Measurements from ENCODE around the gene KCNIP2. TPM values are rescaled to one million over a fixed set of nuclear protein-coding genes. Genes with fewer than 3 reads are reported as not detected.
A peak's percentile ranks its signal among the peaks of the same experiment; 100 is the strongest.

The KCNIP2 gene
- total and polyA plus RNA-seq, 2 of the 13 experiments (the other 11 are each of a cell fraction or from before 2014, with no cell fraction given) = 0.42 to 0.70 TPM

GRCh38 chr10:101818119-101818871 lies 25.3 kb downstream of the KCNIP2 start, which contains the start of gene OGA (continued):
- TF ChIP-seq ZFY (CRISPR knock-in tag; IDR thresholded peaks at IDR 0.05) = no peak; the same call in 1 of the 2 replicates
- peak; percentile 97 for TF ChIP-seq MAZ (IDR thresholded peaks at IDR 0.05; ENCODE audit: borderline replicate concordance, low read depth, low read length)
- TF ChIP-seq MAZ (CRISPR knock-in tag; IDR thresholded peaks at IDR 0.05; ENCODE audit: low read depth) = peak; percentile 83
- TF ChIP-seq KMT2B (CRISPR knock-in tag; IDR thresholded peaks at IDR 0.05) = no peak
- TF ChIP-seq REXO4 (CRISPR knock-in tag; IDR thresholded peaks at IDR 0.05; ENCODE audit: borderline replicate concordance) = no peak
- TF ChIP-seq ZNF724P (CRISPR knock-in tag; IDR thresholded peaks at IDR 0.05; ENCODE audit: borderline replicate concordance) = no peak
- TF ChIP-seq SP5 (CRISPR knock-in tag; IDR thresholded peaks at IDR 0.05; ENCODE audit: borderline replicate concordance, low read depth) = peak; percentile 84
- no peak for TF ChIP-seq MLLT10 (CRISPR knock-in tag; IDR thresholded peaks at IDR 0.05)
- 0 out of 2 replicates have a peak, but pooled peaks have one; percentile 20 for TF ChIP-seq ZNF800 (CRISPR knock-in tag; IDR thresholded peaks at IDR 0.05)
- TF ChIP-seq YY1 (IDR thresholded peaks at IDR 0.05; ENCODE audit: insufficient read depth, insufficient replicate concordance, low read depth, low read length) = no peak
- TF ChIP-seq ISX (CRISPR knock-in tag; conservative IDR thresholded peaks at IDR 0.05) = no peak
- TF ChIP-seq PRDM10 (CRISPR knock-in tag; IDR thresholded peaks at IDR 0.05; ENCODE audit: low read depth) = peak; percentile 99
- no peak for TF ChIP-seq NR3C1 (CRISPR knock-in tag; IDR thresholded peaks at IDR 0.05)
- TF ChIP-seq MATR3 (CRISPR knock-in tag; IDR thresholded peaks at IDR 0.05) = no peak
- peak; percentile 2; the same call in 1 of the 2 replicates for TF ChIP-seq ZSCAN31 (CRISPR knock-in tag; IDR thresholded peaks at IDR 0.05; ENCODE audit: low read depth)
- TF ChIP-seq KDM3A (CRISPR knock-in tag; IDR thresholded peaks at IDR 0.05; ENCODE audit: low read depth) = no peak
- peak; percentile 90 for TF ChIP-seq ATF7 (IDR thresholded peaks at IDR 0.05)
- no peak; the same call in 1 of the 2 replicates for TF ChIP-seq ATF7 (CRISPR knock-in tag; IDR thresholded peaks at IDR 0.05)
- no peak for TF ChIP-seq LBX2 (CRISPR knock-in tag; IDR thresholded peaks at IDR 0.05; ENCODE audit: borderline replicate concordance)
